Neutrophil (primary cell): ENCODE measurements around the gene SLC9A9.

ENCODE experiments used
- H3K27ac ChIP-seq: fragments of 200-600 bp; sonication (generic); 2 replicates; pipeline ENCODE4 v1.5.1; 2016; ENCODE audit warnings: mild to moderate bottlenecking, moderate library complexity
- H3K27me3 ChIP-seq: fragments of 200-600 bp; sonication (generic); 2 replicates; pipeline ENCODE4 v1.6.0; 2016; ENCODE audit warnings: mild to moderate bottlenecking
- H3K36me3 ChIP-seq: fragments of 200-600 bp; sonication (generic); 2 replicates; pipeline ENCODE4 v1.5.1; 2017
- H3K4me1 ChIP-seq, 2 experiments: fragments of 200-600 bp in 1 of 2; sonication (generic) in 1 of 2; 1 replicate in 1 of 2; 2 replicates in 1 of 2; pipeline versions ENCODE4 v1.5.1 to v1.6.1; 2013 to 2016; ENCODE audit warnings: low read depth in 1 of 2, low read length in 1 of 2, mild to moderate bottlenecking in 1 of 2, moderate library complexity in 1 of 2; ENCODE audit not compliant: control insufficient read depth in 1 of 2, insufficient read depth in 1 of 2
- H3K4me3 ChIP-seq, 2 experiments: fragments of 200-600 bp in 1 of 2; sonication (generic) in 1 of 2; 1 replicate in 1 of 2; 2 replicates in 1 of 2; pipeline ENCODE4 v1.5.1; 2013 to 2016; ENCODE audit warnings: low read depth in 1 of 2, low read length in 1 of 2, mild to moderate bottlenecking in 1 of 2, moderate library complexity in 1 of 2
- H3K9me3 ChIP-seq: fragments of 200-600 bp; sonication (generic); 2 replicates; pipeline ENCODE4 v1.5.1; 2016
- CTCF ChIP-seq: fragments of 200-600 bp; sonication (generic); IDR thresholded peaks from 2 replicates; pipeline ENCODE4 v1.5.1; 2016; ENCODE audit warnings: antibody characterized with exemption

The SLC9A9 gene

GRCh38 chr3:143619231-143619630 is 229.0 kb downstream of the SLC9A9 start:
- Histone ChIP-seq H3K4me1 (peaks cover 0 to 6% of the 10 kb centered on the region in 2 experiments), H3K36me3 (no peaks in the 10 kb centered on the region), H3K27me3 (no peaks in the 10 kb centered on the region), H3K9me3 (no peaks in the 10 kb centered on the region), H3K27ac (no peak overlapping the region), H3K4me3 (no peak overlapping the region)
- no peak for TF ChIP-seq CTCF

- Histone ChIP-seq H3K27ac (no peak overlapping the region), H3K4me3 (no peak overlapping the region), H3K9me3 (no peaks in the 10 kb centered on the region), H3K27me3 (no peaks in the 10 kb centered on the region), H3K4me1 (peaks cover 3 to 14% of the 10 kb centered on the region in 2 experiments), H3K36me3 (no peaks in the 10 kb centered on the region)
- TF ChIP-seq CTCF: no peak
These were observed 231.2 kb downstream of the SLC9A9 start for GRCh38 chr3:143617050-143617449.

GRCh38 chr3:143613226-143613625 is 235.0 kb downstream of the SLC9A9 start:
- peaks cover 3 to 9% of the 10 kb centered on the region in 2 experiments for H3K4me1 ChIP-seq
- no peaks in the 10 kb centered on the region for H3K9me3 ChIP-seq
- no peaks in the 10 kb centered on the region for H3K36me3 ChIP-seq
- H3K27me3 ChIP-seq: peaks cover 4% of the 10 kb centered on the region
- no peak overlapping the region for H3K27ac ChIP-seq
- no peak for TF ChIP-seq CTCF
- no peak overlapping the region for H3K4me3 ChIP-seq

- H3K4me1 ChIP-seq: peaks cover 3 to 9% of the 10 kb centered on the region in 2 experiments
- H3K4me3 ChIP-seq: no peak overlapping the region
- no peak overlapping the region for H3K27ac ChIP-seq
- H3K9me3 ChIP-seq: no peaks in the 10 kb centered on the region
- peaks cover 4% of the 10 kb centered on the region for H3K27me3 ChIP-seq
- no peak for TF ChIP-seq CTCF
- H3K36me3 ChIP-seq: no peaks in the 10 kb centered on the region
These were observed 235.7 kb downstream of the SLC9A9 start for GRCh38 chr3:143612541-143612940.

GRCh38 chr3:143608966-143609365 is 239.3 kb downstream of the SLC9A9 start:
- peaks cover 3 to 9% of the 10 kb centered on the region in 2 experiments for H3K4me1 ChIP-seq
- H3K9me3 ChIP-seq: no peaks in the 10 kb centered on the region
- peaks cover 4% of the 10 kb centered on the region for H3K27me3 ChIP-seq
- no peak overlapping the region for H3K27ac ChIP-seq
- H3K4me3 ChIP-seq: no peak overlapping the region
- H3K36me3 ChIP-seq: no peaks in the 10 kb centered on the region
- TF ChIP-seq CTCF: no peak
